K562 (cell line): ENCODE results near the gene TMEM19. TPM values are rescaled to one million over a fixed set of nuclear protein-coding genes. Genes with fewer than 3 reads are reported as not detected.

Experiments
- ATAC-seq: fragments of 200-7000 bp; cut with Tn5 transposase; 3 replicates; pipeline ENCODE4 v1.9.1; 2020; ENCODE audit warnings: moderate library complexity
- BruUV-seq: library from RNA; stranded (reverse); fragments of 400-500 nt; replicated peaks from 2 replicates; lab custom pipeline; 2021; lab: Mats Ljungman, UMichigan
- CTCF ChIA-PET: fragments of 300-600 bp; formaldehyde crosslinking; extraction: SDS; loops from one replicate; lab custom pipeline; 2021; ENCODE audit warnings: low intra/inter-chr PET ratio; lab: Yijun Ruan, JAX
- POLR2A ChIA-PET: fragments of 300-600, 350-650 bp; sonication (Branson Sonifier 250); formaldehyde crosslinking; extraction: SDS; loops from one replicate; lab custom pipeline; 2021; ENCODE audit warnings: antibody characterized with exemption, inconsistent platforms; lab: Yijun Ruan, JAX
- DNase-seq, 4 experiments: peaks; one replicate each; pipeline versions ENCODE4 v3.0.0 to v3.0.0-alpha.2; 2011 to 2018; ENCODE audit warnings: low spot score in 3 of 4, mixed read lengths in 3 of 4; ENCODE audit errors: extremely low read depth in 1 of 4
- FAIRE-seq: peaks from 2 replicates; lab custom pipeline; 2011; peaks lifted over from hg19 to GRCh38; lab: Jason Lieb, UNC
- H2AFZ ChIP-seq: 2 replicates; pipeline ENCODE4 v1.6.0; 2011; ENCODE audit warnings: low read depth, low read length, control low read depth, inconsistent platforms
- H3K27ac ChIP-seq: fragments of 200-600 bp; 3 replicates; pipeline ENCODE4 v1.8.0; 2011; ENCODE audit warnings: low read depth, mild to moderate bottlenecking, control low read depth, inconsistent platforms, low read length, moderate library complexity, mixed read lengths; ENCODE audit errors: extremely low read depth
- H3K27me3 ChIP-seq, 2 experiments: fragments of 300-600 bp in 1 of 2; 2 replicates in 1 of 2; 3 replicates in 1 of 2; pipeline versions ENCODE4 v1.6.0 to v1.8.0; 2011; ENCODE audit warnings: inconsistent platforms in 2 of 2, low read length in 2 of 2, mild to moderate bottlenecking in 1 of 2, mixed read lengths in 1 of 2, moderate library complexity in 1 of 2; ENCODE audit not compliant: control insufficient read depth in 2 of 2, insufficient read depth in 2 of 2
- H3K36me3 ChIP-seq: fragments of 300-600 bp; 3 replicates; pipeline ENCODE4 v1.8.0; 2011; ENCODE audit warnings: mild to moderate bottlenecking, low read length, inconsistent platforms; ENCODE audit not compliant: control insufficient read depth, insufficient read depth
- H3K4me1 ChIP-seq, 2 experiments: fragments of 200-600 bp in 1 of 2; replicated peaks in 1 of 2; 2 replicates in 1 of 2; 3 replicates in 1 of 2; pipeline versions ENCODE4 v1.5.1 to v1.8.0; 2011; ENCODE audit warnings: inconsistent platforms in 2 of 2, low read length in 2 of 2, mild to moderate bottlenecking in 1 of 2, mixed read lengths in 1 of 2, moderate library complexity in 1 of 2; ENCODE audit not compliant: control insufficient read depth in 2 of 2, insufficient read depth in 2 of 2
- H3K4me2 ChIP-seq: 2 replicates; pipeline ENCODE4 v1.6.1; 2011; ENCODE audit warnings: low read length, control low read depth, inconsistent platforms, mixed read lengths; ENCODE audit not compliant: insufficient read depth
- H3K4me3 ChIP-seq: fragments of 200-600 bp; sonication (generic), shearing (Covaris generic); 2 replicates; pipeline ENCODE4 v1.5.1; 2016; ENCODE audit warnings: control low read depth, inconsistent platforms
- H3K79me2 ChIP-seq: fragments of 200-600 bp; 3 replicates; pipeline ENCODE4 v1.8.0; 2011; ENCODE audit warnings: low read length, inconsistent platforms; ENCODE audit not compliant: control insufficient read depth, insufficient read depth
- H3K9ac ChIP-seq, 2 experiments: 2 replicates each; pipeline versions ENCODE4 v1.6.0 to v1.6.1; 2011; ENCODE audit warnings: low read depth in 2 of 2, low read length in 2 of 2, control low read depth in 1 of 2, inconsistent platforms in 1 of 2, mild to moderate bottlenecking in 1 of 2, mixed read lengths in 1 of 2; ENCODE audit not compliant: insufficient read depth in 1 of 2
- H3K9me1 ChIP-seq: one replicate; pipeline ENCODE4 v1.6.0; 2011; ENCODE audit warnings: inconsistent platforms, mild to moderate bottlenecking, low read length, moderate library complexity; ENCODE audit not compliant: control insufficient read depth, insufficient read depth
- H3K9me3 ChIP-seq: replicated peaks from 2 replicates; pipeline ENCODE4 v1.5.1; 2011; ENCODE audit warnings: low read depth, low read length, inconsistent platforms; ENCODE audit not compliant: control insufficient read depth, insufficient read depth
- H4K20me1 ChIP-seq: replicated peaks from 2 replicates; pipeline ENCODE4 v1.6.1; 2011; ENCODE audit warnings: low read length, inconsistent platforms, mixed read lengths; ENCODE audit not compliant: control insufficient read depth, insufficient read depth
- GTF3C2 ChIP-seq: IDR thresholded peaks from 3 replicates; pipeline ENCODE4 v1.6.1; 2011; ENCODE audit warnings: borderline replicate concordance, mild to moderate bottlenecking, moderate library complexity; ENCODE audit not compliant: insufficient read length; ENCODE audit errors: extremely low read depth
- MCM3 ChIP-seq: fragments of 450-650 bp; IDR thresholded peaks from 2 replicates; pipeline ENCODE4 v1.6.1; 2016
- PCBP1 ChIP-seq: fragments of 200-400 bp; formaldehyde crosslinking; IDR thresholded peaks from 2 replicates; pipeline ENCODE4 v1.6.1; 2018; ENCODE audit warnings: mild to moderate bottlenecking, low read depth, low read length; ENCODE audit not compliant: poor library complexity, severe bottlenecking
- THRA ChIP-seq: fragments of 450-650 bp; IDR thresholded peaks from 2 replicates; pipeline ENCODE4 v1.6.1; 2017; ENCODE audit warnings: mild to moderate bottlenecking, moderate library complexity
- TOE1 ChIP-seq, 2 experiments: fragments of 450-650 bp in 1 of 2; sonication (generic) in 1 of 2; formaldehyde crosslinking in 1 of 2; IDR thresholded peaks; 2 replicates each; pipeline versions ENCODE4 v1.7.1 to v1.8.0; 2016 to 2022; ENCODE audit warnings: borderline replicate concordance in 2 of 2, mild to moderate bottlenecking in 2 of 2, antibody characterized with exemption in 1 of 2, inconsistent platforms in 1 of 2, low read depth in 1 of 2, missing genetic modification reagents in 1 of 2, moderate library complexity in 1 of 2
- ZBTB40 ChIP-seq, 2 experiments: fragments of 450-650 bp in 1 of 2; sonication (generic) in 1 of 2; formaldehyde crosslinking in 1 of 2; IDR thresholded peaks; 2 replicates each; pipeline versions ENCODE4 v1.7.1 to v1.9.0; 2016 to 2022; ENCODE audit warnings: inconsistent platforms in 1 of 2, mild to moderate bottlenecking in 1 of 2, missing genetic modification reagents in 1 of 2
- ZNF584 ChIP-seq: fragments of 200-800 bp; sonication (Bioruptor generic); IDR thresholded peaks from 2 replicates; pipeline ENCODE4 v1.6.1; 2016; ENCODE audit warnings: low read depth, mild to moderate bottlenecking, missing genetic modification characterization, missing compliant biosample characterization
- WGBS: fragments of 100-300 bp; shearing (Covaris generic); methylation state at CpG from one replicate; pipeline ENCODE4 v1.1.6; 2016; ENCODE audit warnings: low coverage, mixed read lengths; ENCODE audit not compliant: insufficient coverage; ENCODE audit errors: missing lambda C conversion rate; 5-methylcytosine and 5-hydroxymethylcytosine counted together
- in situ Hi-C: fragments of 300-500 bp; cut with MboI; formaldehyde crosslinking; loops from 4 replicates; pipeline ENCODE4 v1.15.0; 2018; ENCODE audit warnings: inconsistent platforms, mixed read lengths
- intact Hi-C: fragments of 100-400 bp; cut with micrococcal nuclease; formaldehyde crosslinking; loops from 2 replicates; pipeline ENCODE4 v1.14.2; 2022
- polyA plus RNA-seq, 8 experiments: library from polyadenylated mRNA; depleted of rRNA in 4 of 8; stranded (reverse) in 5 of 8; unstranded in 3 of 8; fragments of >200 nt; fragmentation: Nextera tagmentation in 2 of 8; fragmentation: Illumina TruSeq in 1 of 8; extraction: Ambion mirVana in 2 of 8; extraction: Trizol in 1 of 8; gene quantifications; 2 replicates each; pipeline versions ENCODE4 v1.2.1 to v1.2.3, GENCODE V29; 2011 to 2014; ENCODE audit warnings: inconsistent platforms in 1 of 8, missing spikeins in 1 of 8
- total RNA-seq, 7 experiments: library from RNA; depleted of rRNA in 6 of 7; stranded (reverse); fragments of >200 nt in 6 of 7; fragmentation: Illumina TruSeq in 2 of 7; extraction: Trizol in 2 of 7; gene quantifications; 2 replicates each; pipeline versions ENCODE4 v1.2.1 to v1.2.3, GENCODE V29; 2011 to 2021; ENCODE audit warnings: low replicate concordance in 1 of 7

Gene TMEM19
- total and polyA plus RNA-seq, 9 of the 15 experiments (the other 6 are each of a cell fraction or from before 2014, with no cell fraction given), result 8.2 to 24.2 (median 17.2) TPM

- in situ Hi-C loops (no loop called here), intact Hi-C loops (no loop called here)
- Histone ChIP-seq H3K36me3 (peaks cover 93% of the 10 kb centered on the region), H3K9me1 (no peaks in the 10 kb centered on the region), H3K27me3 (no peaks in the 10 kb centered on the region), H3K9me3 (peaks cover 11% of the 10 kb centered on the region), H3K4me2 (no peak overlapping the region), H3K4me3 (no peak overlapping the region), H4K20me1 (no peaks in the 10 kb centered on the region), H3K9ac (no peak overlapping the region), H2AFZ (no peak overlapping the region), H3K27ac (no peak overlapping the region), H3K4me1 (peaks cover 0 to 9% of the 10 kb centered on the region in 2 experiments; a peak in 1 of 5 replicates), H3K79me2 (peaks cover 91% of the 10 kb centered on the region)
- ATAC-seq, result no peak; the same call in 2 of the 3 replicates
- ChIA-PET CTCF (no interaction called here), POLR2A (interaction anchor here (1.3 kb wide), 1 partner anchor 8 kb away, joined by 6 read pairs; the partner anchor contains the start of genes THAP2 and ZFC3H1)
- no peak for FAIRE-seq
- no peak for DNase-seq
- whole genome bisulfite sequencing, result 0% methylated on average over 1 of the region's 1 CpG
- no TSS peak for BruUV-seq
- TF ChIP-seq ZNF584 (CRISPR knock-in tag), result no peak
- no peak for TF ChIP-seq MCM3
- TF ChIP-seq TOE1 (IDR thresholded peaks at IDR 0.05; ENCODE audit: borderline replicate concordance), result no peak
- TF ChIP-seq TOE1 (CRISPR knock-in tag; IDR thresholded peaks at IDR 0.05; ENCODE audit: borderline replicate concordance, low read depth), result no peak
- no peak for TF ChIP-seq PCBP1
- TF ChIP-seq ZBTB40 (IDR thresholded peaks at IDR 0.05), result no peak
- TF ChIP-seq ZBTB40 (CRISPR knock-in tag; IDR thresholded peaks at IDR 0.05), result no peak
- no peak for TF ChIP-seq GTF3C2
- TF ChIP-seq THRA, result no peak
These were observed 30.4 kb upstream of the TMEM19 start for GRCh38 chr12:71655495-71655894.
